AG09309 (cell line): ENCODE data around the gene SATB2.

ENCODE experiments used
- DNase-seq: peaks from one replicate; pipeline ENCODE4 v3.0.0-alpha.2; 2010; ENCODE audit warnings: low read depth
- H3K4me3 ChIP-seq: 2 replicates; pipeline ENCODE4 v1.5.1; 2011; ENCODE audit warnings: mild to moderate bottlenecking, low read depth, low read length, moderate library complexity; ENCODE audit not compliant: control insufficient read depth
- TF ChIP-seq, protein P1 (sequence below): IDR thresholded peaks from 2 replicates; pipeline ENCODE4 v1.5.1; 2011; ENCODE audit warnings: mild to moderate bottlenecking, low read depth, low read length, inconsistent platforms; ENCODE audit not compliant: insufficient read depth, control insufficient read depth; ENCODE audit errors: missing control alignments

Gene SATB2

DNA sequence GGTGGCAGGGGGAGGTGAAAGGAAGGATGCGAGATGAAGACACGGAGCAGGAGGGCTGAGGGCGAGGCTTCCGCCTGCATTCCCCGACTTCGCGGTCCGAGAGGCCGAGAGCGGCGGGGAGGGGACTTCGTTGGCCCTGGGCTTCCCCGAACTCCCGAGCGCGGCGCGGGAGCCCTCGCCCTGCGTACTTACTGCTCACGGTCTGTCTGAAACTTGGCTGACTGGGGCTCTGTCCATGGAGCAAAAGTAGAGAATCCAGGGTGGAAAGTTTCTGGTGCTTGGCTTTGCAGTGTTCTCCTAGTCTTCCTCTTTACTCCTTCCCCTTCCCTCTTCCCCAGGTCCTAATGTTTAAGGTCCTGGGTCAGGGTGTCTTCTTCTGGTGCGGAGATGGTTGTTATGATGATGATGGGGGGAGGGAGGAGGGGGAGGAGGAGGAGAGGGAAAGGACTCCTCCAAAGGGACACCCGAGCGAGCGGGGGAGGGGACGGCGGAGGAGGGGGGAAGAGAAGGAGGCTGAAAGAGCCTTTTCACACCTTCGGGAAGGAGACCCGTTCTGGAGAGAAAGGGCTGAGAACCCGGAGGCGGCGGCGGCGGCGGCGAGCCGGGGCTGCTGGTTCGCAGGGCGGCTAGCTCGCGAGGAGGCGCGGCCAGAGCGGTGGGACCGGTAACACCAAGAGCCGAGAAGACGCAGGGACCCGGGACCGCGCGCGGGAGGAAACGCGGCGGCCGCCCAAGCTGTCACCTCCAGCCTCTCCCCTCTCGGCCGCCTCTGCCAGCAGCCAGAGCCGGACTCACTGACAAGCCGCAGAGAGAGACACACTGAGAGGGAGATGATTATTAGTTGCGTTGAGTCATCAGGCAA, at the start of gene SATB2:
TSS of gene SATB2 (minus strand) at position 793 of the 862 bp plus-strand sequence. CDS start 1,902 bp downstream, outside the sequence.
- TF ChIP-seq, protein P1, sequence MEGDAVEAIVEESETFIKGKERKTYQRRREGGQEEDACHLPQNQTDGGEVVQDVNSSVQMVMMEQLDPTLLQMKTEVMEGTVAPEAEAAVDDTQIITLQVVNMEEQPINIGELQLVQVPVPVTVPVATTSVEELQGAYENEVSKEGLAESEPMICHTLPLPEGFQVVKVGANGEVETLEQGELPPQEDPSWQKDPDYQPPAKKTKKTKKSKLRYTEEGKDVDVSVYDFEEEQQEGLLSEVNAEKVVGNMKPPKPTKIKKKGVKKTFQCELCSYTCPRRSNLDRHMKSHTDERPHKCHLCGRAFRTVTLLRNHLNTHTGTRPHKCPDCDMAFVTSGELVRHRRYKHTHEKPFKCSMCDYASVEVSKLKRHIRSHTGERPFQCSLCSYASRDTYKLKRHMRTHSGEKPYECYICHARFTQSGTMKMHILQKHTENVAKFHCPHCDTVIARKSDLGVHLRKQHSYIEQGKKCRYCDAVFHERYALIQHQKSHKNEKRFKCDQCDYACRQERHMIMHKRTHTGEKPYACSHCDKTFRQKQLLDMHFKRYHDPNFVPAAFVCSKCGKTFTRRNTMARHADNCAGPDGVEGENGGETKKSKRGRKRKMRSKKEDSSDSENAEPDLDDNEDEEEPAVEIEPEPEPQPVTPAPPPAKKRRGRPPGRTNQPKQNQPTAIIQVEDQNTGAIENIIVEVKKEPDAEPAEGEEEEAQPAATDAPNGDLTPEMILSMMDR: no peak
- no peak for DNase-seq
- peak within 1 kb of the TSS; percentile 91 for H3K4me3 ChIP-seq

DNA sequence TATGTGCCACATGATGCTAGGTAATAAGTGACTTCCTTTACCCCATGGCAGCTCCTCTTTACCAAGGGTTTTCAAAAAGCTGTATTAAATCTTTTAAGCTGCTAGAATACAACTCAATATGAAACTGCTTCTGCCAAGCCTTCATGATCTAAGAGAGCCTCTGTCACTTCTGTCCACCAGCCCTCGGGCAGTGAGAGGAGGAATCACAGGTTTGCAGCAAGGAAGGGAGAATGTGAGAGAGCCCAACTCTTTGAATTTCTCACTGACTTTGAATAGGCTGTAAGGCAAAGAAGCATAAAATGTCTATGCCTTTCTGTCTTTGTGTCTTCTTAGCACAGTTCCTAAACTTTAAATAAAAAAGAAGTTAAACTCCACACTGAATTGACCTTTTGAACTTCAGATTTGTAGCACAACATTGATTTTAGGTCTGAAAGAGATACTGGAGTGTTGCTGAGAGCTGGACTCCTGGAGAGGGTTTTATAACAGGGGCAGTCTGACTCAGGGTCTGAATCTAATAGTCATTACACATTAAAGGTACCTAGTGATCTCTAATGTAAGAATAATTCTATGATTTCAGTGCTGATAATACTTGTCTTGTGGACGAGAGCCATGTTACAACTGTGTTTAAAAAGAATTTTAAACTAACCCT, 48.1 kb upstream of the SATB2 start:
- DNase-seq: no peak
- TF ChIP-seq, protein P1: no peak
- no peak overlapping the region for H3K4me3 ChIP-seq

DNA sequence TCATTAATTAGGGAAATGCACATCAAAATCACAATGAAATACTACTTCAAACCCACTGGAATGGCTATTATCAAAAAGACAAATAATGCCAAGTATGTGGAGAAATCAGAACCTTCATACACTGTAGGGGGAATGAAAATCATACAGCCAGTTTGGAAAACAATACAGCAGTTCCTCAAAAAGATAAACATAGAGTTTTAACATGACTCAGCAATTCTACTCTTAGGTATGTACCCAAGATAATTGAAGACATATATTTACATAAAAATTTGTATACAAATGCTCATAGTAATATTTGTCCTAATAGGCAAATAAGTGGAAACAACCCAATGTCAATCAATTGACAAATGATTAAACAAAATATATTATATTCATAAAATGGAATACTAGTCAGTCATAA, 45.4 kb upstream of the SATB2 start:
- H3K4me3 ChIP-seq: no peak overlapping the region
- DNase-seq: no peak
- TF ChIP-seq, protein P1: no peak

GRCh38 chr2:199499005-199499404, 41.3 kb upstream of the SATB2 start:
- TF ChIP-seq, protein P1: no peak
- DNase-seq: no peak

DNA sequence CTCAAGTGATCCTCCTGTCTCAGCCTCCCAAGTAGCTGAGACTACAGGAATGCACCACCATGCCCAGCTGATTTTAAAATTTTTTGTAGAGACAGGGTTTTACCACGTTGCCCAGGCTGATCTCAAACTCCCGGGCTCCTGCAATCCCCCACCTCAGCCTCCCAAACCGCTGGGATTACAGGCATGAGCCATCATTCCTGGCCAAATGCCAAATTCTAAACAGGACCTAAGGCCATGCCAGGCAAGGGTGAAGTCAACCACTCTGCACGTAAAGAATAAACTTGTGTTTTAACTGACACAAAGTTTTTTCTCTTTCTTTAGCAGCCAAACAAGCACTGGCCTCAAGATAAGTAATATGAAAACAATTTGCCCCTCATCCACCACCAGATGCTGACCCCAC, 37.4 kb upstream of the SATB2 start:
- DNase-seq: no peak
- no peak overlapping the region for H3K4me3 ChIP-seq
- TF ChIP-seq, protein P1: no peak

More at GRCh38 chr2:199499005-199499404, 41.3 kb upstream of the SATB2 start:
- H3K4me3 ChIP-seq: no peak overlapping the region

DNA sequence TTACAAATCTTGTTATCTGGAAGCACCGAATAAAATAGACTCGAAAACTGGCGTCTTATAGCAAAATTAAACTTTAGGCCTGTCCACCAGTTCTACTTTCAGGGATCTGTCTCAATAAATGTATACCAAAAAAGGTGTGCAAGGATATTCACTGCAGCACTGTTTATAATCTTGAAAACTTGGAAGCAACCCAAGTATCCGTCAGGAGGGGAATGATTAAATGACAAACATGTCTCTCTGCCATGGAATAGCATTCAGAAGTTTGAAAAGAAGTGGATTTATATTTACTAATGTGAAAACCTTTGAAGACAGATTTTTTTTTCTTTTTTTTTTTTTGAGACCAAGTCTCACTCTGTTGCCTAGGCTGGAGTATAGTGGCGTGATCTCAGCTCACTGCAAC, 32.3 kb upstream of the SATB2 start:
- TF ChIP-seq, protein P1: no peak
- H3K4me3 ChIP-seq: no peak overlapping the region
- no peak for DNase-seq
